Spinal cord (tissue), 10 donors: ENCODE measurements around the gene SNX1. TPM values are rescaled to one million over a fixed set of nuclear protein-coding genes. Genes with fewer than 3 reads are reported as not detected.

Experiments
- DNase-seq, 6 donors: peaks; one replicate each; pipeline versions ENCODE4 v3.0.0 to v3.0.0-alpha.2; 2013 to 2015; ENCODE audit warnings: low spot score in 6 of 6, low read depth in 4 of 6
- H3K27ac ChIP-seq: one replicate; pipeline ENCODE4 v1.5.1; 2013; ENCODE audit warnings: low read depth, low read length, control low read depth
- H3K27me3 ChIP-seq: one replicate; pipeline ENCODE4 v1.6.1; 2013; ENCODE audit warnings: low read length; ENCODE audit not compliant: control insufficient read depth, insufficient read depth
- H3K36me3 ChIP-seq: one replicate; pipeline ENCODE4 v1.6.1; 2013; ENCODE audit warnings: low read length; ENCODE audit not compliant: control insufficient read depth, insufficient read depth
- H3K4me1 ChIP-seq: one replicate; pipeline ENCODE4 v1.6.1; 2013; ENCODE audit warnings: low read length; ENCODE audit not compliant: control insufficient read depth, insufficient read depth
- H3K4me3 ChIP-seq: one replicate; pipeline ENCODE4 v1.5.1; 2013; ENCODE audit warnings: low read depth, low read length, control low read depth
- H3K9me3 ChIP-seq: one replicate; pipeline ENCODE4 v1.6.1; 2013; ENCODE audit warnings: low read length; ENCODE audit not compliant: control insufficient read depth, insufficient read depth
- WGBS: methylation state at CpG from one replicate; pipeline ENCODE4 v1.1.5; 2013; ENCODE audit warnings: missing lambda C conversion rate; ENCODE audit not compliant: insufficient coverage; 5-methylcytosine and 5-hydroxymethylcytosine counted together
- polyA plus RNA-seq, 2 donors: library from polyadenylated mRNA; unstranded; fragments of 120-200 nt; gene quantifications; one replicate each; pipeline ENCODE4 v1.2.1, GENCODE V29; 2013; ENCODE audit not compliant: insufficient read length in 2 of 2
- total RNA-seq, 2 donors: library from RNA; depleted of rRNA in 1 of 2; stranded (reverse); fragments of 120-200 nt in 1 of 2; fragments of >200 nt in 1 of 2; gene quantifications; one replicate each; pipeline versions ENCODE4 v1.2.3 to v1.2.4, GENCODE V29; 2013 to 2014
- donor health status: healthy.

Gene SNX1
- total and polyA plus RNA-seq, 4 donors, result 51.6 to 79.3 (median 63.9) TPM

- no peak for DNase-seq
- peaks cover 76% of the 10 kb centered on the region for H3K36me3 ChIP-seq
- no peaks in the 10 kb centered on the region for H3K9me3 ChIP-seq
- no peak overlapping the region for H3K27ac ChIP-seq
- WGBS, result 80% methylated on average over 1 of the region's 1 CpG
- H3K4me1 ChIP-seq, result peaks cover 50% of the 10 kb centered on the region
- H3K27me3 ChIP-seq, result peaks cover 6% of the 10 kb centered on the region
- H3K4me3 ChIP-seq, result no peak overlapping the region
Observed at GRCh38 chr15:64157599-64158125, 61.9 kb downstream of the SNX1 start.

GRCh38 chr15:64158363-64159134 is 62.8 kb downstream of the SNX1 start:
- H3K36me3 ChIP-seq, result peaks cover 76% of the 10 kb centered on the region
- H3K27me3 ChIP-seq, result no peaks in the 10 kb centered on the region
- no peak overlapping the region for H3K4me3 ChIP-seq
- H3K27ac ChIP-seq, result no peak overlapping the region
- WGBS, result 85% methylated on average over 9 of the region's 11 CpGs
- peaks cover 45% of the 10 kb centered on the region for H3K4me1 ChIP-seq
- no peaks in the 10 kb centered on the region for H3K9me3 ChIP-seq
- DNase-seq, result no peak

- Histone ChIP-seq H3K4me3 (peak overlapping the region; percentile 86), H3K27me3 (no peaks in the 10 kb centered on the region), H3K4me1 (peaks cover 29% of the 10 kb centered on the region), H3K9me3 (no peaks in the 10 kb centered on the region), H3K27ac (peak overlapping the region; percentile 75), H3K36me3 (peaks cover 45% of the 10 kb centered on the region)
- DNase-seq, result no peak
- 74% methylated on average over 6 of the region's 12 CpGs for WGBS
Observed at GRCh38 chr15:64161688-64162477, 66.1 kb downstream of the SNX1 start.

GRCh38 chr15:64162478-64162868 is 66.7 kb downstream of the SNX1 start:
- Histone ChIP-seq H3K9me3 (no peaks in the 10 kb centered on the region), H3K27me3 (no peaks in the 10 kb centered on the region), H3K4me3 (peak overlapping the region; percentile 86), H3K4me1 (peaks cover 25% of the 10 kb centered on the region), H3K27ac (peak overlapping the region; percentile 75), H3K36me3 (peaks cover 39% of the 10 kb centered on the region)
- under 1% methylated on average over 21 of the region's 21 CpGs for WGBS
- DNase-seq, result no peak

GRCh38 chr15:64162869-64163658 is 67.3 kb downstream of the SNX1 start, which contains the start of gene PPIB:
Gene PPIB (minus strand): TSS chr15:64163022. CDS start chr15:64162986, 36 bp downstream.
- Histone ChIP-seq H3K9me3 (no peaks in the 10 kb centered on the region), H3K36me3 (peaks cover 34% of the 10 kb centered on the region), H3K4me3 (peak within 1 kb of the TSS; percentile 86), H3K27me3 (no peaks in the 10 kb centered on the region), H3K27ac (peak within 1 kb of the TSS; percentile 89), H3K4me1 (peaks cover 23% of the 10 kb centered on the region)
- DNase-seq, result peak; percentile 84 to 99 (median 94)
- WGBS, result under 1% methylated on average over 68 of the region's 69 CpGs

GRCh38 chr15:64163659-64164362 is 68.0 kb downstream of the SNX1 start:
- no peaks in the 10 kb centered on the region for H3K27me3 ChIP-seq
- WGBS, result 46% methylated on average over 11 of the region's 14 CpGs
- H3K9me3 ChIP-seq, result no peaks in the 10 kb centered on the region
- H3K36me3 ChIP-seq, result peaks cover 27% of the 10 kb centered on the region
- peak overlapping the region; percentile 89 for H3K27ac ChIP-seq
- peak overlapping the region; percentile 46 for H3K4me3 ChIP-seq
- no peak for DNase-seq
- peaks cover 17% of the 10 kb centered on the region for H3K4me1 ChIP-seq

GRCh38 chr15:64164436-64164835 is 68.7 kb downstream of the SNX1 start:
- WGBS, result 94% methylated on average over 4 of the region's 4 CpGs
- H3K27ac ChIP-seq, result no peak overlapping the region
- H3K4me1 ChIP-seq, result peaks cover 17% of the 10 kb centered on the region
- no peaks in the 10 kb centered on the region for H3K27me3 ChIP-seq
- no peak overlapping the region for H3K4me3 ChIP-seq
- no peaks in the 10 kb centered on the region for H3K9me3 ChIP-seq
- H3K36me3 ChIP-seq, result peaks cover 21% of the 10 kb centered on the region
- no peak for DNase-seq

GRCh38 chr15:64166102-64166890 is 70.5 kb downstream of the SNX1 start:
- peaks cover 12% of the 10 kb centered on the region for H3K4me1 ChIP-seq
- peak in 1 of 6 donors; percentile 24 for DNase-seq
- H3K4me3 ChIP-seq, result no peak overlapping the region
- peaks cover 5% of the 10 kb centered on the region for H3K36me3 ChIP-seq
- H3K27ac ChIP-seq, result no peak overlapping the region
- WGBS, result no CpG with 5 or more reads among the region's 5 CpGs
- H3K27me3 ChIP-seq, result no peaks in the 10 kb centered on the region
- H3K9me3 ChIP-seq, result no peaks in the 10 kb centered on the region
